C4-2B (cell line): ENCODE measurements around the gene FAM72B.
"Not testable (repeated sequence)": the region's sequence is repeated elsewhere in the genome, so short reads cannot be mapped to it uniquely, and the experiment has no call there.

Experiments used
- ZFX ChIP-seq: fragments of 450-650 bp; IDR thresholded peaks from 2 replicates; pipeline ENCODE4 v1.6.1; 2017
- TF ChIP-seq, protein P1 (sequence below): fragments of 450-650 bp; conservative IDR thresholded peaks from 2 replicates; pipeline ENCODE4 v1.5.1; 2017; ENCODE audit warnings: mild to moderate bottlenecking

DNA sequence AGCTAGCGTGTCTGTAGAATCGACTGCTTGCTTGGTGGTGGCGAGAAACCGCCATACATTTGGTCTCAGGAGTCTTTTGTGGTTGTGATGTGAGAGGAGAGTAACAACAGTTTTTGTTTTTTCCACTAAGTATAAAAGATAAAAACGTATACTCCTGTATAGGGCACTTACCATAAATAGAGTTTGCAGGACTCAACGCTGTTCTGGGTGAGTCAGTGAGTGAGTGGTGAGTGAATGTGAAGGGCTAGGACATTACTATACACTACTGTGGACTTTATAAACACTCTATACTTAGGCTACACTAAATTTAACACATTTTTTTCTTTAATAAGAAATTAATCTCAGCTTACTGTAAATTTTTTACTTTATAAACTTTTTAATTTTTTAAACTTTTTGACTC, 43.7 kb downstream of the FAM72B start:
- TF ChIP-seq, protein P1, sequence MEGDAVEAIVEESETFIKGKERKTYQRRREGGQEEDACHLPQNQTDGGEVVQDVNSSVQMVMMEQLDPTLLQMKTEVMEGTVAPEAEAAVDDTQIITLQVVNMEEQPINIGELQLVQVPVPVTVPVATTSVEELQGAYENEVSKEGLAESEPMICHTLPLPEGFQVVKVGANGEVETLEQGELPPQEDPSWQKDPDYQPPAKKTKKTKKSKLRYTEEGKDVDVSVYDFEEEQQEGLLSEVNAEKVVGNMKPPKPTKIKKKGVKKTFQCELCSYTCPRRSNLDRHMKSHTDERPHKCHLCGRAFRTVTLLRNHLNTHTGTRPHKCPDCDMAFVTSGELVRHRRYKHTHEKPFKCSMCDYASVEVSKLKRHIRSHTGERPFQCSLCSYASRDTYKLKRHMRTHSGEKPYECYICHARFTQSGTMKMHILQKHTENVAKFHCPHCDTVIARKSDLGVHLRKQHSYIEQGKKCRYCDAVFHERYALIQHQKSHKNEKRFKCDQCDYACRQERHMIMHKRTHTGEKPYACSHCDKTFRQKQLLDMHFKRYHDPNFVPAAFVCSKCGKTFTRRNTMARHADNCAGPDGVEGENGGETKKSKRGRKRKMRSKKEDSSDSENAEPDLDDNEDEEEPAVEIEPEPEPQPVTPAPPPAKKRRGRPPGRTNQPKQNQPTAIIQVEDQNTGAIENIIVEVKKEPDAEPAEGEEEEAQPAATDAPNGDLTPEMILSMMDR: not testable (repeated sequence)
- not testable (repeated sequence) for TF ChIP-seq ZFX
